Hematopoietic multipotent progenitor cell treated with erythropoietin and hydrocortisone succinate and interleukin-3 and kit ligand, for 8 days (in vitro differentiated cells): ENCODE measurements around the gene PRDM16.

Experiments
- DNase-seq: peaks from one replicate; pipeline ENCODE4 v3.0.0-alpha.2; 2015

Gene PRDM16

DNA sequence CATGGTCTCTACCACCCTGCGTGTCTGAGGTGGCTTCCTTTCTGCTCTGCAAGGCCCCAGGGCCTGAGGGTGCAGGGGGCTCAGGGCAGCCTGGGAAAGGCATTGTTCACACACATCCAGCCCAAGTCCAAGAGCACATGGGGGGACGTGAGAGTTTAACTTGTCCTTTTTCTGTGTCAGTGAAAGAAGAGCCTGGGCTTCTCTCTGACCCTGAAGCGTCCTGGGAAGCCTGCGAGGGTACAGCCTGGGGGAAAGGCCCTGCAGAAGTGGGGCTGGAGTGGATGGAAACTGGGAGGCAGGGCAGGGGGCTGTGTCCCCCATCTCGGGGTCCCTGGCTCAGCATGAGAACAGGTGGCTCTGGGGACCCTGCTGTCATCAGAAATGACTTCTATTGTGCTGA is 181.6 kb downstream of the PRDM16 start:
- no peak for DNase-seq

GRCh38 chr1:3251099-3251806 is 182.2 kb downstream of the PRDM16 start:
- DNase-seq: no peak

- DNase-seq: no peak
Measured at GRCh38 chr1:3251807-3252428, 182.9 kb downstream of the PRDM16 start.

GRCh38 chr1:3255680-3256079 is 186.7 kb downstream of the PRDM16 start:
- DNase-seq: no peak

DNA sequence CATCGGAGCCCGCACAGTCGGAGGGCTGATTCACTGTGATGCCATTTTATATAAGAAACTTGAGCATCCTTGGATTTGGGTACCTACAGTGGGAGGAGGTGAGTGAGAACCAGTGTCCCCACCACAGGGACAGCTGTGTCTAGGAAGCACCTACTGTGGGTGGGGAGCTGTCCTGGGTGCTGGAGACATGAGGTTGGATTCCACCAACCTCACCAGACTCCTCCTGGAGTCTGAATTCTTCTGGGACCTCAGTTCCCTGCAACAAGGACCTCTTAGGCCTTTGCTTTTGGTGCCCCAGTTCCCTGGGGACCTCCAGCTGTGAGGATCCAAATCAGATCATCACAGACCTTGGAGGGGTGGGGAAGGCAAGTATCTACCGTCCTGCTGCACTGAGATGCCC is 188.8 kb downstream of the PRDM16 start:
- DNase-seq: no peak

DNA sequence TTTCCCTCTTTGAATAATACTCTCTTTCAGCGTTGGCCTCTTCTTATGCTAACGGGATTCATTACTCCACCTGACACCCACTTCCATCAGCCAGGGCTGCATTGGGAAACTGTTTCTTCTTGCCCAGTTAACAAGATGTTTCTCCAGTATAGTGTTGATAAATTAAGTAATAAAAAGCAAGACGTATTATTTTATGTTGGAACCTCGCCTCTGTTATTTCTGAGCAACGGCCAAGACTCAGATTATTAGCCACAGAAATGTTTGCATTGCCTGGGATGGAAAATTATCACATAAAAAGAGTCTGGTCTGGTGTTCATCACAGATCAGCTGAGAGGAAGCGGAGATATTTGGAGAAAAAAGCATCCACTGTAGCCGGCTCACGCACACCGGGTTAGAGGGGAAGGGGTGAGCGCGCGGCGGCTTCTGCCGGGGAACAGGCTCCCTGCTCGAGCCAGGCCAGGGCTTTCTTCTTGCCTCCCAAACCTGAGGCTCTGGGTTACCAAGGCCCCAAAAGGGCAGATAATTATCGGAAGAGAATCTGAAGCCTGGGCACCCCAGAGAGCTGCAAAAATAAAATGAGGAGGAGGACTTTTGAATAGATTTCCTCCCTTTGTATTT is 189.5 kb downstream of the PRDM16 start:
- DNase-seq: no peak

DNA sequence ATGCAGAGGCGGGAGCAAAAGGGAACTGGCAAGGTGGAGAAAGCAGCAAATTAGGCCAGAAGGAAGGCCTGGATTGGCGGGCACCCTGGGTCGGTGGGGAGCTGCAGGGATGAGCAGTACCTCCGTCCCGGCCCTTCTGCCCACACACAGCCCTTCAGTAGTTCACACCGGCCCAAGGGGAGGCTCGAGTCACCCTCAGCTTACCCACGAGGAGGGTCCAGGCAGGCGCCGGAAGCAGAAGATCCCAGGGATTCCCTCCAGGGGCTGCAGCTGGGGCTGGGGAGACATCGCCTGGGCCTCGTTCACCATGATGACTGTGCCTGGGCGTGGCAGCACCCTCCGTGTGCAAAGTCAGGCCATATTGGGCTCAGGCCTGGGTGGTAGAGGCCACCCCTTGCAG is 190.0 kb downstream of the PRDM16 start:
- no peak for DNase-seq

DNA sequence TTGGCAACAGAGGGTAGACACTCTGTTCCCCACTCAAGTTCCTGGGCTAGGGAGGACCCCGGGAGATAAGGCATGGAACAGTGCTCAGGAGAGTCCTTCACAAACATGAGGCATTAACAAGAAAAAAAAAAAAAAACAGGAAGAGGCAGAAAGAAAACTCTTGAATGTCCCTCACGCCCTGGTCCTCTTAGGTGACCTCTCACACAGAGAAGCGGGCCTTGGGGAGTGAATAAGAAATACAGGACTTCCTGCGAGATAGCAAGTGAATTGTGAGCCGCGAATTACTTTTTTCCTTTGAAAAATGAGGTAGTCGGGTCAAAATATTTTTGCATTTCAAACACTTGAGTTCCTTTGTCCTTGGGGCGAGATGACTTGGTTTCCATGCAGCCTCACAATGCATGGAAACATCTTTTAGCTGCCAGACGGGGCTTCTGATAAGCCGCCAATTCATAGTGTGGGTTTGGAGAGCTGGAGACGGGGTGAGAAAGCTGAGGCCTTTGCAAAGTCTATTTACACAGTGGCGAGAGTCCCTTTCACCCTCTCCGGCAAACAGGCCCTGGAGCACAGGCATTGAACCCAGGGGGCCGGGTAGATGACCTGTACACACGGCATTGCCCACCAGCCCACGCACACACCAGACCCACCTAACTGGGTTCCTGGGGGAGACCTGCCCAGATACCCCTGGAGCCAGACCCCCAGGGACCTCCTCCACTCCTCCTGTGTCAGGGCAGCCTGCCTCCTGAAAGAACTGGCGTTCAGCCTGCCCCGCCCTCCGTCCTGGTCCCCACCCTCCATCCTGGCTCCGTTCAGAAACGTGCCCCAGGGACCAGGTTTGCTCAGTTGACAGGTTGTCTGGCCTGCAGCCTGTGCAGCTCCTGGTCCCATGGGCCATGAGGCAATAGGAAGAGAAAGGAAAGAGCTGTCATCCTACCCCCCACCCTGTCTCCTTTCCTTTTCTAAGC is 192.3 kb downstream of the PRDM16 start:
- no peak for DNase-seq

- DNase-seq: no peak
Measured at GRCh38 chr1:3261969-3262579, 193.1 kb downstream of the PRDM16 start.

DNA sequence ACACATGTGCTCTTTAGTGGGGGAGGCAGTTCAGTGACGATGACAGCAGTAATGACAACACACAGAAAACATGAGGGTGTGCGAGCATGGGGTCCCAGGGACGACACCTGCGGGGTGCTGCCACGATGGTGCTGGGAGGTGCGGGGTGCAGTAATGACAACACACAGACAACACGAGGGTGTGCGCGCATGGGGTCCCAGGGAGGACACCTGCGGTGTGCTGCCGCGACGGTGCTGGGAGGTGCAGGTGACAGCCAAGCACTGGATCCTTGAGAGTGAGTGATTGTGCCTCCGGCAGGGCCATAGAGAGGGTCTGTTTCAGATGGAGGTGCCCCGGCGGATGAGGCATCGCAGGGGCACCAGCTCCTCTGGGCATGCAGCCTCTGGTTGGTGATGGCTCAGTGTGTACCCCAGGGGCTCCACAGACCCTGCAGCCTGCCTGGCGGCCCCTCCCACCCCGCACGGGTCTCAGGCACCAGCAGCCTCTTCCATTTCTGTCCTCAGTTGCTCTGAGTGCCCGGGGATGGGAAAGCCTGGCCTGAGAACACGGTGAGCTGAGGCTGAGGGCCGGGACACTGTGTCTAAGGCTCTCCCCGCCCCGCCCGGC is 193.8 kb downstream of the PRDM16 start:
- no peak for DNase-seq

DNA sequence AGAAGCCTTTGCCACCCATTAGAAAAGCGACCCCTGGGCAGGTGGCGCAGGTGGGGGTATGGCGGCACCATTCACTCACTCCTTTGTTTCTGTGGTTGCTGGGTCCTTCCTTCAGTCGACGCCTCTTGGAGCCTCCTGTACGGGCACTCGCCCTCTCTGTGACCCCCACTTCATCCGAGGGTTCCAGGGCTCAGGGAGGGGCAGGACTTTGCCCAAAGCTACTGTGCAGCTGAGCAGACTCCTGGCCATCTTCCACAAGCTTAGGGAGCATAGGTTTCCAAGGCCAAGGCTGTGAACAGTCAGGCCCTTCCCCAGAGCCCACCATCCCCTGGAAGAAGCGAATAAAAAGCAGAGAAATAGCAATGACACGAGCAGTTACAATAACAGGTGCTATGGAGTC is 194.8 kb downstream of the PRDM16 start:
- DNase-seq: no peak

GRCh38 chr1:3264456-3264855 is 195.5 kb downstream of the PRDM16 start:
- no peak for DNase-seq

DNA sequence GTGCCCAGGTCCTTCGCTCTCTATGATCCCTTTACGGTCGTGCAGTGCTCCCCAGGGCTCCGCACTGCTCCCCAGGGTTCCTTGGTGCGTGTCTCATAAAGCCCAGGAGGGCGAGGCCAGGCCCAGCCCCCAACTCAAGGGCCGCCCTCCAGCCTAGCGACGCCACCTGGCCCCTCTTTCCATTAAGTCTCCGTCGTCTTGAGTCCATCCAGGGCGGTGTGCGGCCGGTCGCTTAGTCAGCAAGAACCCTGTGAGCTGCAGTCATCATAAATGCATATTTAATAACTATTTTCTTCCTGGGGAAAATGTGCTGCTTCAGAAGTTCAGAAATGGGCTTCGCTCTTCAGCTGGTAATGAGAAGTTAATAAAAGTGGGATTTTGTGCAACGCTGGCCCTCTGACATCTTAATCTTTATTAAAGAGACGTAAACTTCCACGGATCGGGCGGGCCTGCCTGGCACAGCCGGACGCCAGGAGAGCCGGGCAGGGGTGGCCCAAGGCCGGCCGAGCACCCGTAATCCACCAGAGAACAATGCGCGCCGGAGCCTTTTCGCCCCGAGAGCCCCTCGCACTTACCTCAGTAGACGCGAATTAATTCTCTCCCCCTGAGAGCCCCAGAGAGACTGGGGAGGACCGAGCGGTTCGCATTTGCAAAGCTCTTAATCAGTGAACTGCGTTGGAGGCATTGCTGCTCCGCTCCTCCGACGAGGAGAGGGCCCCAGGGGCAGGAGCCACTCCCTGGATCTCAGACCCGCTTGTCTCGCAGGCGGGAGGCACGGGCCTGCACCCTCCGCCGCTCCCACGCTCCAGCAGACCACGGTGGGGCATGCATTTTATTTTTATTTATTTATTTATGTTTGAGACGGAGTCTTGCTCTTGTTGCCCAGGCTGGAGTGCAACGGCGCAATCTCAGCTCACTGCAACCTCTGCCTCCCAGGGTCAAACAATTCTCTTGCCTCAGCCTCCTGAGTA is 197.1 kb downstream of the PRDM16 start:
- DNase-seq: no peak

GRCh38 chr1:3266870-3267549 is 198.0 kb downstream of the PRDM16 start:
- DNase-seq: no peak

- DNase-seq: no peak
Measured at GRCh38 chr1:3267550-3268270, 198.7 kb downstream of the PRDM16 start.

- DNase-seq: no peak
Measured at GRCh38 chr1:3268281-3268680, 199.3 kb downstream of the PRDM16 start.

DNA sequence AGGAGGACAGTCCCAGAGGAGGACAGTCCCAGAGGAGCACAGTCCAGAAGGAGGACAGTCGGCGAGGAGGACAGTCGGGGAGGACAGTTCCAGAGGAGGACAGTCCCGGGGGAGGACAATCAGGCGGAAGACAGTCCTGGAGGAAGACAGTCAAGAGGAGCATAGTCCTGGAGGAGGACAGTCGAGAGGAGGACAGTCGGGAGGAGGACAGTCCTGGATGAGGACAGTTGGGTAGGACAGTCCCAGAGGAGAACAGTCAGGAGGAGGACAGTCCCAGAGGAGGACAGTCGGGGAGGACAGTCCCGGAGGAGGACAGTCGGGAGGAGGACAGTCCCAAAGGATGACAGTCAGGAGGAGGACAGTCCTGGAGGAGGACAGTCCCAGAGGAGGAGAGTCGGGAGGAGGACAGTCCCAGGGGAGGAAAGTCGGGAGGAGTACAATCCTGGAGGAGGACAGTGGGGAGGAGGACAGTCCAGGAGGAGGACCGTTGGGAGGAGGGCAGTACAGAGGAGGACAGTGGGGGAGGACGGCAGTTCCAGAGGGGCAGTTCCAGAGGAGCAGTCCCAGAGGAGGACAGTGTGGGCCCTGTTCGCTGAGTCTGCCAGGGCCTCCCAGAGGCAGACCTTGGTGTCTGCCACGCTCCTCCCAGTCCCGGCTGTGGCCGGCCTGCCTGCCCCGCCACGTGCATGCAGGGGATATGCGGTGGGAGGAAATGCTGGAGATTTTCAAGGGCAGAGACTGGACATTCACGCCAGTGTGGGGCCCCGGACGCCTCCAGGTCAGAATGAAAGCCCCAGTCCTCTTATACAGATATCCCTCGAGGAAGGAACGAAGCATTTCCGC is 201.6 kb downstream of the PRDM16 start:
- no peak for DNase-seq

GRCh38 chr1:3271866-3272265 is 202.9 kb downstream of the PRDM16 start:
- no peak for DNase-seq
